GM21390 (cell line): ENCODE data around the gene NSUN6.

Experiments
- ATAC-seq: cut with Tn5 transposase; IDR thresholded peaks from one replicate; pipeline ENCODE4 v1.9.1; 2021; ENCODE audit not compliant: unreplicated experiment

Gene NSUN6

DNA sequence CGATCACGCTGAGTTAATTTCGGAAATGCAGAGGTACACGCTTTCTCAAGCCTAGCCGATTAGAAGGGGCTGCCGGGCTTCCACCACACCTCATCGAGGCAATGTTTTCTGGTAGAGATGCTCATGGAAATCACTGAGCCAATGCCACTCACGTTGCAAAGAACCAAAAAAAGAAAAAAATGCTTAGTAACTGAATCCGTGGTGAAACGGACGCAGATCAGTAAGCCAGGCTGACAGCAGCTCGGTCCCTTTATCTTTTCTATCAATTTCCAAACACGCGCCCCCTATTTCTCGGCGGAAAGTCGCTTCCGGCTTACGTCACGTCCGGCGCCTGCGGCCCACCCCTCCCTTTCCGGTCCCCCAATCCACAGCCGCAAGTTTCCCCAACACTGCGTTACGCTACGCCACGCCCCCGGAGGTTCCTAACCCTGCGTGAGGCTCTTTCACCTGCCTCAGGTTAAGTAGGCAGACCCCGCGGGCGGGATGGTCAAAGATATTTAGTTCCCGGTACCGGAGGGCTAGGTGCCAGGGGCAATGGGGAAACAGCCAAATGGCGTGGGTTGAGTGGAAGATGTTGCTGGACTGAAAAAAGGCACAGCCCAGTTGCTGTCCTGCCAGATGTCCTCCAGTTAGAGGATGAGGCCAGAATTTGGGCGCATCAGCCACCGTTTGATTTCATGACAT is at the start of gene NSUN6:
Gene NSUN6, minus strand, starts transcription at position 264 of the 684 bp plus-strand sequence. CDS start 384 bp downstream, outside the sequence.
- ATAC-seq = peak; percentile 97

DNA sequence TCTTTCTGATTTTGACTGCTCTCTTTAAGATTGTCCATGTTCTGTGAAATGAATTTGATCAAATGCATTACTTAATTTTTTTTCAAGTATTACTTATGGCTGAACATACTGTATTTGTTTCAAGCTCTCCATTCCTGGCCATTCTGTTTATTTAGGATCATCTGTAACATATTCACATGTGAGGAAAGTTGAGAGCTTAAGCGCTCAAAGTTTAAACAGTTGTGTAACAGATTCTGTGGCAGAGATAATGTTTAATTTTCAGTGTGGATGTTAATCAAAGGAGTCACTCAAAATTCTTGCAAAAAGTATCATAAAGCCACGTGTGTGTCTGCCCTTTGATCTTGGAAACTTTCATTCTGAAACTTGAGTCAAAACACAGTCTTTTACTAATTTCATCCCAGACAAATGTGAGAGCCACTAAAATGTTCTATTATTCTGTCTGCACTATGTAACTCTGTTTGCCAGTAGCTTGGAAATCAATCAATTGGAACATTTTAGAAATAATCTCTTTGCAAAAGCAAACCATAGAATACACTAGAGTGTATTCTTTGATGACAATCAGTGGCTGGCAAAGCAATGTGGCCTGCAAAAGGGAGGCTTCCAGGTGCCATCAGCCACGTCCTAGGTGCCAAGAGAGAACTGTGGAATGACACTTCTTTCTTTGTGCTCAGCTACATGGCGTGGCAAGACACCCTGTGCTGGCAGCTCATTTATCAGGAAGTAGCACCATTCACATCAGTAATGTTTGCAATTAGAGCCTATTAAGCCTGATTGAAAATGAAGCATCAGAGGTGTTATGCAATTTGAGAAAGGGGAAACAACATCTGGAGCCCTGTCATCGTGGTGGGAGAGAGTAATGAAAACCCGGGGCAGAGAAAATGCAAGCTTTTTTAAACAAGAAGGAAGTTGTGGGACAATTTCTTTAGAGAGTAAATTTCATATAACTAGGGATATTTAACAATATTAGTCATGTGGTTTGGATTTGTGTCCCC is 48.8 kb upstream of the NSUN6 start:
- ATAC-seq = no peak

GRCh38 chr10:18690541-18690940 is 39.2 kb upstream of the NSUN6 start:
- no peak for ATAC-seq

GRCh38 chr10:18689498-18689897 is 38.1 kb upstream of the NSUN6 start:
- ATAC-seq = no peak

DNA sequence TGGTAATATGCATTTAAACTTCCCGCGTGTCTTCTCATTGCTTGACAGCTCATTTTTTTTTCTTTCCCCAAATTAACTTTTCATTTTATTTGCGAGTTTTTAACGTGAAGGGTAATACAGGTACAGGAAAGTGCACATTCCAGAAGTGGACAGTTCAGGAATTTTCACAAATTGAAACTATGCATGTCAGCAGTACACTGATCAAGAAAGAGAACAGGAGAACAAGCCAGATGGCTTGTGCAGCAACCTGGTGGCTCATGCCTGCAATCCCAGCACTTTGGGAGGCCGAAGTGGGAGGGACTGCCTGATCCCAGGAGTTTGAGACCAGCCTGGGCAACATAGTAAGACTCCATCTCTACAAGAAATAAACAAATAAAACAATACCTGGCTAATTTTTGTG is 36.3 kb upstream of the NSUN6 start:
- no peak for ATAC-seq

DNA sequence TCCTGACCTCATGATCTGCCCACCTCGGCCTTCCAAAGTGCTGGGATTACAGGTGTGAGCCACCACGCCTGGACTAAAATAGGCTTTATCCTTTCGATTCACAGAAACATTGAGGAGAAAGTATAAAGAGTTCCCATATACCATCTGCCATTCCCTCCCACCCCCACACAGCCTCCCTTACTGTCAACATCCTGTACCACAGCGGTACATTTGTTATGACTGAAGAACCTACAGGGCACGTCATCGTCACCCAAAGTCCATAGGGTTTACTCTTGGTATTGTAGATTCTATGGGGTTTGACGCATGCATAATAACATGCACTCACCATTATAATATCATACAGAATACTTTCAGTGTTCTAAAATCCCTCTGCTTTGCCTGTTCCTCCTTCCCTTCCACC is 35.8 kb upstream of the NSUN6 start:
- ATAC-seq = no peak

DNA sequence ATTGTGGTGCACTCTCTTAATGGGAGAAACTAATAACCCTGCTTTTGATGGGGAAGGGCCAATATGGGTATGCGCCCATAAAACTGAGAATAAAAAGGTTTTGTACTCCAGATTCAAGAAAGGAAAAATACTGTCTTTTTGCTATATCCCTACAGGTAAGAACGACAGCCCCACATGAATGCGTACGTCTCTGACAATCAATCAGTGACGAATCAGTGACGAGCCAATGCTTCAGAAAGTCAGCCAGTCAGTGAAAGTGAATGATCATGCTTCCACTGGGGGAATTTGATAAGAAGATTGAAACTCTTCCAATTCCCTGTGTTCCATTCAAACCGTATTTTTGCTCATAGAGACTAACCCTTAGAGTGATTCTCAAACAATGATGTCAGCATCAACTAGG is 34.2 kb upstream of the NSUN6 start:
- no peak for ATAC-seq

- no peak for ATAC-seq
Observed at GRCh38 chr10:18684953-18685352, 33.6 kb upstream of the NSUN6 start.

DNA sequence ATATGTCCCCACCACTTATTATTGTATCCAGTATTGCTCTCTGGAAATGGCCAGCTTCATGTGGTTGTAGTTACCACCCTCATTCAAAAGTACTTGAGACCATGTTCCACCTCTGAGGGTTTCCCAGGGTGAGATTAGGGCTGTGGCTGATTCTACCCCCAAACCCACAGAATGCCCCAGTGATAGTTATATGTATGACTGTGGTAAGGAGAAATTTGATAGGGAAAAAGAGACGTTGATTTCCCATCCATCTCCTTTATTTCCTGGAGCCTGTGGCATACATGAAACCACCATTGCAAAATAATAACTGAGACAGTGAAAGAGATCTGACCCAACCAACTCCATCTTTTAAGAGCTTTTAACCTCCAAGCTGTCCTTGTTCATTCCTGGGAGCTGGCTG is 33.0 kb upstream of the NSUN6 start:
- ATAC-seq = no peak

DNA sequence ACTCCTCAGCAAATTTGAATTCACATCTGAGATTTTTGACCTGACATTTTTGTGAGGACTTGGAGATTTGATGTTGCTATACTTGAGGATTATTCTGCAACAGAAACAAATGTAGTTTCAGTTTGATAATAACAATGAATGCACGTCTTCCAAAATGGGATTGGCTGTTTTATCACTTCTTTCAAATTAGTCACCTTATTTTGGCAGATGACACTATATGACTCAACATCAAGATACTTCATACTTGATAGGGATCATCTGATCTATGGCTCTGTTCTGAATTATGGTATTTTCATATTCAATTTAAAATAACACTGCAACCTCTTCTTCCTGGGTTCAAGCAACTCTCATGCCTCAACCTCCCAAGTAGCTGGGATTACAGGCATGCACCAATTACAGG is 32.0 kb upstream of the NSUN6 start:
- no peak for ATAC-seq

- ATAC-seq = no peak
Observed at GRCh38 chr10:18681971-18682411, 30.6 kb upstream of the NSUN6 start.

DNA sequence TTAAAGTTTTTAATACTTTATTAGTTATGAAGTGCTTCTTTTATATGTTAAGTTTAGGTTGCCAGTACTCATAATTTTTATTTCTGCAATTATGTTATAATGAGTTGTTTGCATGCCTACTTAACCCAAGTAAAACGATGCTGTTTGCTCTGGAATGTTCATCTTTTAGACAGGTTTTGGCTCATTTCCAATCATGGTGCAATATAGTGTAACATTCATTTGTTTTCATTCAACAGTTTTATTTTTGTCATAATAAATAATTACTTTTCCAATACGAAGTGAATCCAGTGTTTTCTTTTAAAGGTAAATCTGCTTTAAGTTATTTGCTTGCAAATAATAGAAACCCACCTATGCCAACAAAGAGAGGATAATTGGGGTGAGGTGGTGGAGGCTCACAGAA is 30.0 kb upstream of the NSUN6 start:
- ATAC-seq = no peak

DNA sequence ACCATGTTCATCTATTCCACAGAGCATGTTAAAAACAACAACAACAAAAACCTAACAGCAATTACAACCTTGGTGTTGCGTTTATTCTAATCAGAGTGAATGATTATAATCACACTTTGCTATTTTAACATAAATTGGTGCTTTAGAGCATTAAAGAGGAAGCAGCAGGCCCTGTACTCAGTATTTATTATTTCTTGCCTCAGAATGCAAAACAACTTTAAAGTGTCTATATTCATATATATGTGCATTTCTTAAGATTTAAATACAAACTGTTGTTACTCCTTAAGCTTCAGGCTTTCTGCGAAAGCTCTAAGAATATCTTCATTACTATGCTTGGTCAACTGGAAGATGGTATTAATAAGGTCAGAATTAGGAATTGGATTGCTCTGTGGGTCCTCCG is 29.4 kb upstream of the NSUN6 start:
- no peak for ATAC-seq

DNA sequence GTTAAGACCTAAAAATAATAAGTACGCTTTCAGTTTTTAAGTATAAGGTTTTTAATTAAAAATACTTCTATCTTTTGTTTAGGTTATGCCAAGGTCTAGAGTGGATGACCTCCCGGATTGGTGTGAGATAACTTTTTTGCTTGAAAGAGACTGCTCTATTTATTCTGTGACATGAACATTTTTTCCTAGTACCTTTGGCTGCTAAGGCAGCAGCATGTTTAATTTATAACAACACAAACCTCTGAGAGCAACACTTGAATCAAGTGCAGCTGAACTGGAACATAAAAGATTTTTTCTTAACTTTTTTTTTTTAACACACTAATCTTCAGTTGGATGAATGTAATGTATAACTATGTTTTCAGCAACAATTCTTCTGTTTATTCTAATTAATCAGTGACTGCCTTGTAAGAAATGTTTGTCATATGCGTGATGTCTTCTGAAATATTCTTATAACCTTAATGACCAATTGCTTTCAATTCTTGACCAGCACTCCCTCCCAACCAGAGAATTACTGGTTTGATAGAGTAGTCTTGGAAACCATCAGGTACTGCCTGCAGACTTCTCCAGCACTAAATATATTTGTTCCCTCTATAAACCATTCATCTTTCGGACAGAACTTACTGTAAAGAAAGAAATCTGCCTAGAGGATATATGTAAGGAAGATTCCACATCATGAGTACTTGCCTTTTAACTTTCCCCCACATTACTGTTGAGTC is 23.9 kb upstream of the NSUN6 start:
- no peak for ATAC-seq

DNA sequence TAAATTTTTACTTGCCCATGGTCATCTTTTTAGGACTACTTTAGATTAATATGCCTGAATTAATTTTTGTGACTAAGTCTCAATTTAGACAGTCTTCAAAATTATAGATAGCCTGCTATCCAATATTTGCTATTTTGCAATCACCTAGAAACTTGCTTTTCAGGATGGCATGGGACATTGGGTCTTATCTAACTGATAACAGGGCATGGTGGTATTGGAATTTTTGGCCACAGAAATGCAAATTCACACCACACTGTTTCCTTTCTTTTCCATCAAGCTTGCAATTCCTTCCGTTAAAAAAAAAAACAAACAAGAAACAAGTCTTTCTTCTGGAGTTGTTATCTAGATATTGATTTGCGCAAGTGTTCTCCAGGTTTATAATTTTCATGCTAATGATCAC is 16.6 kb upstream of the NSUN6 start:
- no peak for ATAC-seq

- no peak for ATAC-seq
Observed at GRCh38 chr10:18666810-18667209, 15.4 kb upstream of the NSUN6 start.

- no peak for ATAC-seq
Observed at GRCh38 chr10:18665815-18666558, 14.6 kb upstream of the NSUN6 start.

DNA sequence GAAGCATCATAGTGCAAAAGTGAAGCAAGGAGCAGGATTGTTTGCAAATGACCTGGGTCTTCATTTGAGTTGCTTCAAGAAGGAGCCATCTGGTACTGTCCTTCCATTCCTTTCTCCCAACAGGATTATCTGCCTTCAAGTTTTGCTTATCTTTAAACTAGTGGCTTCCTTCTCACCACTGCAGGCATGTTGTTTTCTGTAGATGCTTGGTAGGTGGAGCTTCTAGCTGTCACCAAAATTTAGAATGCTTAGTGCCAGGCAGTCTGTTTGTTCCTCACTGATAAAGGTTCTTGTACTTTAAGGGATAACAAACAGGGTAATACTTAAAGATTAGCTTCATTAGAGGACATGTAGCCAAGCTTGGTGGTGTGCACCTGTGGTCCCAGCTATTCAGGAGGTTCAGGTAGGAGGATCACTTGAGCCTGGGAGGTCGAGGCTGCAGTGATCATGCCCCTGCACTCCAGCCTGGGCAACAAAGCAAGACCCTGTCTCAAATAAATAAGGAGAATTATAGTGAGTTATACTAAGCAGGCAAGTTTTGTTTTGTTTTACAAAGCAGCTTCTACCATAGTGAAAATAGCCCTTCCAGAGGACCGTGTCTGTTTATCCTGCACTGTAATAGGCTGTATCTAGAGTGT is 13.6 kb upstream of the NSUN6 start:
- ATAC-seq = no peak

GRCh38 chr10:18660816-18661431 is 9.5 kb upstream of the NSUN6 start:
- ATAC-seq = no peak
